ENCODE results near the gene B4GALT5. TPM values are rescaled to one million over a fixed set of nuclear protein-coding genes. Genes with fewer than 3 reads are reported as not detected.

The B4GALT5 gene
- total RNA-seq, 3 donors from 2014 or later (not counting 1 experiment from before 2014, with no cell fraction given) = 15.5 to 29.1 (median 28.6) TPM

DNA sequence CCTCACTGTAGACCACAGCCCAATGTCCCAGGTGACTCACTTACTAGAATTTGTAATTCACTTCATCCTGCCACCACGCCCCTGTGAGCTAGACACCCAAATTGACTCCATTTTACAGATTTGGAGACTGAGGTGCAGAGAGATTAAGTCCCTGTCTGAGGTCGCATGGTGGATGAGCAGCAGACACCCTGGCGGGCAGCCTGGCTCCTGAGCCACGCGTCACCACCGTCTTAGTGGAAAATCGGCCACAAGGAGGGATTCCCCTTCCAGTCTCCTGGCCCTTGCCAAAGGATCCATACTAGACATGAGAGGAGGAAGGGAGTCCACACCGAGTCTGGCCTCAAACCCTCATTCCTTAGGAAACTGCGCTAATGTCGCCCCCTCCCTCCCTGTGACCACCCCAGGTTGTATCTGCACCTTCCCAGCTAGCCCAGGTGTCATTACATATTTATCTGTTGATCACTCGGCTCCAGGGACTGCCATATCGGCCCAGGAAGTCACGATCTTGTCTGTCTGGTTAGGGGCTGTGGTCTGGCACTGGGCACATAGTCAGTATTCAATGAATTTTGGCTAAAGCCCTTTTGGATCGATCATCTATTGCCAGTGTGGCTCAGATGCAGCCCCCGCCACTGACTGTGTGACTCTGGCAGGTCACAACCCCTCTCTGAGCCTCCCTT lies 120.1 kb downstream of the B4GALT5 start:
- intact Hi-C loops (cut with micrococcal nuclease) = no loop called here
- no peaks in the 10 kb centered on the region for H3K36me3 ChIP-seq (ENCODE audit: control insufficient read depth, insufficient read depth, low read length)
- H3K4me1 ChIP-seq (ENCODE audit: control insufficient read depth, insufficient read depth, low read length) = peaks cover 64% of the 10 kb centered on the region
- no peak overlapping the region for H3K4me3 ChIP-seq (ENCODE audit: low read length)
- Mint-ChIP-seq H3K4me3 (peak overlapping the region; percentile 47), H3K9me3 (peaks cover 0 to 3% of the 10 kb centered on the region in 2 donors), H3K4me1 (peaks cover 33 to 69% of the 10 kb centered on the region in 2 donors), H3K27me3 (ENCODE audit: low read depth in 2 of 2) (peaks cover 0 to 15% of the 10 kb centered on the region in 2 donors), H3K36me3 (no peaks in the 10 kb centered on the region), H3K27ac (peak overlapping the region; percentile 44 to 87)
- ATAC-seq = no peak
- H3K27ac ChIP-seq (ENCODE audit: low read length) = peak overlapping the region; percentile 8
- peaks cover 5% of the 10 kb centered on the region for H3K9me3 ChIP-seq (ENCODE audit: control insufficient read depth, insufficient read depth, low read length)
- TF ChIP-seq, protein P1, sequence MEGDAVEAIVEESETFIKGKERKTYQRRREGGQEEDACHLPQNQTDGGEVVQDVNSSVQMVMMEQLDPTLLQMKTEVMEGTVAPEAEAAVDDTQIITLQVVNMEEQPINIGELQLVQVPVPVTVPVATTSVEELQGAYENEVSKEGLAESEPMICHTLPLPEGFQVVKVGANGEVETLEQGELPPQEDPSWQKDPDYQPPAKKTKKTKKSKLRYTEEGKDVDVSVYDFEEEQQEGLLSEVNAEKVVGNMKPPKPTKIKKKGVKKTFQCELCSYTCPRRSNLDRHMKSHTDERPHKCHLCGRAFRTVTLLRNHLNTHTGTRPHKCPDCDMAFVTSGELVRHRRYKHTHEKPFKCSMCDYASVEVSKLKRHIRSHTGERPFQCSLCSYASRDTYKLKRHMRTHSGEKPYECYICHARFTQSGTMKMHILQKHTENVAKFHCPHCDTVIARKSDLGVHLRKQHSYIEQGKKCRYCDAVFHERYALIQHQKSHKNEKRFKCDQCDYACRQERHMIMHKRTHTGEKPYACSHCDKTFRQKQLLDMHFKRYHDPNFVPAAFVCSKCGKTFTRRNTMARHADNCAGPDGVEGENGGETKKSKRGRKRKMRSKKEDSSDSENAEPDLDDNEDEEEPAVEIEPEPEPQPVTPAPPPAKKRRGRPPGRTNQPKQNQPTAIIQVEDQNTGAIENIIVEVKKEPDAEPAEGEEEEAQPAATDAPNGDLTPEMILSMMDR (IDR thresholded peaks at IDR 0.05) = no peak
- H3K27me3 ChIP-seq (ENCODE audit: control insufficient read depth, insufficient read depth, low read length) = no peaks in the 10 kb centered on the region
- WGBS (ENCODE audit: insufficient coverage) = 81% methylated on average over 14 of the region's 15 CpGs
- DNase-seq = no peak

DNA sequence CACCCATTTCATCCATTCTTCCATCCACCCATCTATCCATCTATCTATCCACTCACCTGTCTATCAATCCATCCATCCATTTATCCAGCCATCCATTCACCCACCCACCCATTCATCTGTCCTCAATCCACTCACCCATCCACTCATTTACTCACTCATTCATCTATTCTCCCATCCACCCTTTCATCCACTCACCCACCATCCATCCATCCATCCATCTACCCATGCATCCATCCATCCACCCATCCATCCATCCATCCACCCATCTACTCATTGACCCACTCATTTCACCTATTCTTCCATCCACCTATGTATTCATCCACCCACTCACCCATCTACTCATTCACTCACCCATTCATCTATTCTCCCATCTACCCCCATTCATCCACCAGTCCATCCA lies 121.6 kb downstream of the B4GALT5 start:
- Histone ChIP-seq H3K4me3 (ENCODE audit: low read length) (no peak overlapping the region), H3K27ac (ENCODE audit: low read length) (no peak overlapping the region), H3K9me3 (ENCODE audit: control insufficient read depth, insufficient read depth, low read length) (no peaks in the 10 kb centered on the region), H3K36me3 (ENCODE audit: control insufficient read depth, insufficient read depth, low read length) (no peaks in the 10 kb centered on the region), H3K4me1 (ENCODE audit: control insufficient read depth, insufficient read depth, low read length) (peaks cover 59% of the 10 kb centered on the region), H3K27me3 (ENCODE audit: control insufficient read depth, insufficient read depth, low read length) (no peaks in the 10 kb centered on the region)
- Mint-ChIP-seq H3K9me3 (peaks cover 0 to 3% of the 10 kb centered on the region in 2 donors), H3K27ac (peak overlapping the region in 1 of 2 donors; percentile 87), H3K36me3 (no peaks in the 10 kb centered on the region), H3K4me1 (peaks cover 33 to 69% of the 10 kb centered on the region in 2 donors), H3K27me3 (ENCODE audit: low read depth in 2 of 2) (peaks cover 0 to 15% of the 10 kb centered on the region in 2 donors), H3K4me3 (no peak overlapping the region)
- no peak for ATAC-seq
- TF ChIP-seq, protein P1 (IDR thresholded peaks at IDR 0.05) = no peak
- intact Hi-C loops (cut with micrococcal nuclease) = no loop called here
- DNase-seq = no peak

DNA sequence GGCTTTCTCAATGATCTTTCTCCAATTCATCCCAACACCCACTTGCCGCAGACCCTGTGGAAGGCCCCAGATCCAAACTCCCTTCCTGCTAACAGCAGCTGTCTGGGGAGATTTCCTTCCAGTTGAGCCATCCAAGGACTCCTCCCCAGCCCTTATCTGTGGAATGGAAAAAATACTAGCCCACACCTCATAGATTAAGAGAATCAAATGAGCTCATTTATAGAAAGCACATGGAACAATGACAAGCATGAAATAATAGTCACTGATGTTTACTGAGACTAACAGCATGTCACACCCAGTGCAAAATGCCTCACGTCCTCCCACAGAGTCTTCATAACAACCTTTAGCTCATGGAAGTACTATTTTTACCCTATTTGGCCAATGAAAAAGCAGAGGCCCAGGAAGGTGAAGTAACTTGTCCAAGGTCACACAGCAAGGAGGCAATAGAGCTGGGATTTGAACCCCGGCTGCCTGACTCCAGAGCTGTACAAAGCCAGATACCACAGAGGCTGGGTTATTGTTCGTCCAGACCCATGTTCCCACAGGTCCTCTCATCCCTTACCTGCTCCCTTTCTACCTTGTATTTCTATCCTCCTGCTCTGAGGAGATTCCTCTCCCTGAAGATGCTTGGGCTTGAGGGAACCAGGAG lies 122.3 kb downstream of the B4GALT5 start:
- intact Hi-C loops (cut with micrococcal nuclease) = no loop called here
- H3K27me3 ChIP-seq (ENCODE audit: control insufficient read depth, insufficient read depth, low read length) = no peaks in the 10 kb centered on the region
- no peak overlapping the region for H3K4me3 ChIP-seq (ENCODE audit: low read length)
- no peak for DNase-seq
- WGBS (ENCODE audit: insufficient coverage) = 90% methylated on average over 4 of the region's 4 CpGs
- peaks cover 31 to 66% of the 10 kb centered on the region in 2 donors for H3K4me1 Mint-ChIP-seq
- H3K27me3 Mint-ChIP-seq (ENCODE audit: low read depth in 2 of 2) = peaks cover 0 to 15% of the 10 kb centered on the region in 2 donors
- peaks cover 0 to 3% of the 10 kb centered on the region in 2 donors for H3K9me3 Mint-ChIP-seq
- no peak for ATAC-seq
- H3K36me3 Mint-ChIP-seq = no peaks in the 10 kb centered on the region
- H3K36me3 ChIP-seq (ENCODE audit: control insufficient read depth, insufficient read depth, low read length) = no peaks in the 10 kb centered on the region
- TF ChIP-seq, protein P1 (IDR thresholded peaks at IDR 0.05) = no peak
- H3K4me3 Mint-ChIP-seq = no peak overlapping the region
- H3K9me3 ChIP-seq (ENCODE audit: control insufficient read depth, insufficient read depth, low read length) = no peaks in the 10 kb centered on the region
- peak overlapping the region in 1 of 2 donors; percentile 87 for H3K27ac Mint-ChIP-seq
- peaks cover 51% of the 10 kb centered on the region for H3K4me1 ChIP-seq (ENCODE audit: control insufficient read depth, insufficient read depth, low read length)
- no peak overlapping the region for H3K27ac ChIP-seq (ENCODE audit: low read length)

Measured in natural killer cell (primary cell).